SU-DHL-6 (cell line): ENCODE results near the gene RNASET2.

ENCODE experiments used
- H2AFZ ChIP-seq: fragments of 200-600 bp; sonication (generic); 2 replicates; pipeline ENCODE4 v1.6.1; 2014; ENCODE audit warnings: low read depth, mild to moderate bottlenecking, moderate library complexity, mixed read lengths, antibody characterized with exemption, low read length; ENCODE audit not compliant: severe bottlenecking
- H3F3A ChIP-seq: fragments of 200-600 bp; shearing (Covaris generic); 2 replicates; pipeline ENCODE4 v1.6.0; 2016; ENCODE audit warnings: antibody characterized with exemption, mild to moderate bottlenecking; ENCODE audit not compliant: insufficient read depth
- H3K27ac ChIP-seq: fragments of 200-600 bp; sonication (generic); 2 replicates; pipeline ENCODE4 v1.5.1; 2016; ENCODE audit warnings: low read depth, mild to moderate bottlenecking, low read length, moderate library complexity, mixed read lengths
- H3K27me3 ChIP-seq: fragments of 200-600 bp; sonication (generic), shearing (Covaris generic); 2 replicates; pipeline ENCODE4 v1.6.0; 2014; ENCODE audit warnings: mild to moderate bottlenecking, low read length
- H3K36me3 ChIP-seq: fragments of 200-600 bp; sonication (generic); 2 replicates; pipeline ENCODE4 v1.6.1; 2014; ENCODE audit warnings: mild to moderate bottlenecking, low read length, mixed read lengths
- H3K4me2 ChIP-seq: fragments of 300-600, 200-600 bp; shearing (Covaris generic), sonication (generic); 2 replicates; pipeline ENCODE4 v1.6.0; 2014; ENCODE audit warnings: low read length, low read depth, mild to moderate bottlenecking; ENCODE audit not compliant: poor library complexity, severe bottlenecking
- H3K4me3 ChIP-seq: fragments of 200-600 bp; sonication (generic); 2 replicates; pipeline ENCODE4 v1.5.1; 2014; ENCODE audit warnings: antibody characterized with exemption, low read length, mild to moderate bottlenecking, mixed read lengths; ENCODE audit not compliant: insufficient read depth, poor library complexity, severe bottlenecking
- H3K79me2 ChIP-seq: fragments of 200-600 bp; sonication (generic); 2 replicates; pipeline ENCODE4 v1.6.1; 2014; ENCODE audit warnings: mild to moderate bottlenecking, low read length, moderate library complexity; ENCODE audit not compliant: insufficient read depth
- H3K9ac ChIP-seq: fragments of 200-600 bp; sonication (generic); 2 replicates; pipeline ENCODE4 v1.7.0; 2014; ENCODE audit warnings: mild to moderate bottlenecking, low read length
- H3K9me2 ChIP-seq: fragments of 200-600 bp; sonication (generic); replicated peaks from 2 replicates; pipeline ENCODE4 v1.6.1; 2014; ENCODE audit warnings: low read length; ENCODE audit not compliant: insufficient read depth
- H3K9me3 ChIP-seq: fragments of 200-600 bp; sonication (generic); 2 replicates; pipeline ENCODE4 v1.6.1; 2014; ENCODE audit warnings: low read length, mixed read lengths; ENCODE audit not compliant: insufficient read depth
- H4K20me1 ChIP-seq: fragments of 200-600 bp; sonication (generic); 2 replicates; pipeline ENCODE4 v1.6.1; 2014; ENCODE audit warnings: low read depth, mild to moderate bottlenecking, antibody characterized with exemption, low read length, moderate library complexity, mixed read lengths
- EZH2phosphoT487 ChIP-seq: fragments of 200-600 bp; sonication (generic), shearing (Covaris generic); conservative IDR thresholded peaks from 2 replicates; pipeline ENCODE4 v1.6.1; 2018; ENCODE audit warnings: mild to moderate bottlenecking, antibody characterized with exemption, low read length, moderate library complexity, mixed read lengths
- TF ChIP-seq, protein P1 (sequence below): fragments of 200-600 bp; sonication (generic); IDR thresholded peaks from one replicate; pipeline ENCODE4 v1.5.1; 2017; ENCODE audit warnings: antibody characterized with exemption, mild to moderate bottlenecking, low read length, moderate library complexity; ENCODE audit not compliant: insufficient read depth, poor library complexity, severe bottlenecking

The RNASET2 gene, protein sequence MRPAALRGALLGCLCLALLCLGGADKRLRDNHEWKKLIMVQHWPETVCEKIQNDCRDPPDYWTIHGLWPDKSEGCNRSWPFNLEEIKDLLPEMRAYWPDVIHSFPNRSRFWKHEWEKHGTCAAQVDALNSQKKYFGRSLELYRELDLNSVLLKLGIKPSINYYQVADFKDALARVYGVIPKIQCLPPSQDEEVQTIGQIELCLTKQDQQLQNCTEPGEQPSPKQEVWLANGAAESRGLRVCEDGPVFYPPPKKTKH

DNA sequence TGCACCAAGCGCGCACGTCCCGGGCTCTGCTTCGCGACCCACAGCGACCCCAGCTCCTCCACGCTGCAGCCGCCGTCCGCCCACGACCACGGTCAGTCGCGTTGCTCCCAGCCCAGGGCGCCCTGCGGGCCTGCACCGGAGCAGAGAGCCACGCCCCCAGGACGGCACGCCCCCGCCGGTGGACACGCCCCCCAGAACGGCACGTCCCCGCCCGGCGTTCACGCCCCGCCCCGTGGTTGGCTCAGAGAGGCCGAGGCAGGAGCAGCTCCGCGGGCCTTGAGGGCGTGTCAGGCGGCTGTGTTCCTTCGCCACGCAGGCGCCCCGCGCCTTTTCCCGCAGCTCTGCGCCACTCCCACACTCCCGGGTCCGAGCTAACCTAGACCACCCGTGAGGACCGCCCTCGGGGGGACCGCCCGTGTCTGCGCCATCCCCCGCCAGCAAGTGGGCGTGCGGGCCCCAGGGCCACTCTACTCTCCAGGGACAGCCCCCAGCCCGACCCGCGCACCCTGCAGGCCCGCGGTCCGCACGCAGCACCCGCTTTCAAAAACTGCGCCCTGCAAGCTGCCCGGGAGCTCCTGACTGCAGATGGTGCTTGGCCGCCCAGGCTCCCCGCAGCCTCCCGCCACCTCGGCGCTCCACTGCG, at the start of gene RNASET2:
Gene RNASET2 (minus strand): TSS at position 107 of the 643 bp plus-strand sequence. CDS start 368 bp downstream, outside the sequence.
- no peaks in the 10 kb centered on the region for H3K9me2 ChIP-seq
- H3K36me3 ChIP-seq, result no peaks in the 10 kb centered on the region
- H3K9me3 ChIP-seq, result no peaks in the 10 kb centered on the region
- peak within 1 kb of the TSS; percentile 63 for H3K4me3 ChIP-seq
- peak within 1 kb of the TSS; percentile 61 for H3K9ac ChIP-seq
- no peaks in the 10 kb centered on the region for H3K79me2 ChIP-seq
- H2AFZ ChIP-seq, result peak within 1 kb of the TSS; percentile 64
- H4K20me1 ChIP-seq, result no peaks in the 10 kb centered on the region
- H3F3A ChIP-seq, result peaks cover 39% of the 10 kb centered on the region
- H3K27me3 ChIP-seq, result no peaks in the 10 kb centered on the region
- H3K27ac ChIP-seq, result peak within 1 kb of the TSS; percentile 91
- TF ChIP-seq EZH2phosphoT487, result no peak
- TF ChIP-seq, protein P1, sequence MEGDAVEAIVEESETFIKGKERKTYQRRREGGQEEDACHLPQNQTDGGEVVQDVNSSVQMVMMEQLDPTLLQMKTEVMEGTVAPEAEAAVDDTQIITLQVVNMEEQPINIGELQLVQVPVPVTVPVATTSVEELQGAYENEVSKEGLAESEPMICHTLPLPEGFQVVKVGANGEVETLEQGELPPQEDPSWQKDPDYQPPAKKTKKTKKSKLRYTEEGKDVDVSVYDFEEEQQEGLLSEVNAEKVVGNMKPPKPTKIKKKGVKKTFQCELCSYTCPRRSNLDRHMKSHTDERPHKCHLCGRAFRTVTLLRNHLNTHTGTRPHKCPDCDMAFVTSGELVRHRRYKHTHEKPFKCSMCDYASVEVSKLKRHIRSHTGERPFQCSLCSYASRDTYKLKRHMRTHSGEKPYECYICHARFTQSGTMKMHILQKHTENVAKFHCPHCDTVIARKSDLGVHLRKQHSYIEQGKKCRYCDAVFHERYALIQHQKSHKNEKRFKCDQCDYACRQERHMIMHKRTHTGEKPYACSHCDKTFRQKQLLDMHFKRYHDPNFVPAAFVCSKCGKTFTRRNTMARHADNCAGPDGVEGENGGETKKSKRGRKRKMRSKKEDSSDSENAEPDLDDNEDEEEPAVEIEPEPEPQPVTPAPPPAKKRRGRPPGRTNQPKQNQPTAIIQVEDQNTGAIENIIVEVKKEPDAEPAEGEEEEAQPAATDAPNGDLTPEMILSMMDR, result no peak
- peak within 1 kb of the TSS; percentile 65 for H3K4me2 ChIP-seq

DNA sequence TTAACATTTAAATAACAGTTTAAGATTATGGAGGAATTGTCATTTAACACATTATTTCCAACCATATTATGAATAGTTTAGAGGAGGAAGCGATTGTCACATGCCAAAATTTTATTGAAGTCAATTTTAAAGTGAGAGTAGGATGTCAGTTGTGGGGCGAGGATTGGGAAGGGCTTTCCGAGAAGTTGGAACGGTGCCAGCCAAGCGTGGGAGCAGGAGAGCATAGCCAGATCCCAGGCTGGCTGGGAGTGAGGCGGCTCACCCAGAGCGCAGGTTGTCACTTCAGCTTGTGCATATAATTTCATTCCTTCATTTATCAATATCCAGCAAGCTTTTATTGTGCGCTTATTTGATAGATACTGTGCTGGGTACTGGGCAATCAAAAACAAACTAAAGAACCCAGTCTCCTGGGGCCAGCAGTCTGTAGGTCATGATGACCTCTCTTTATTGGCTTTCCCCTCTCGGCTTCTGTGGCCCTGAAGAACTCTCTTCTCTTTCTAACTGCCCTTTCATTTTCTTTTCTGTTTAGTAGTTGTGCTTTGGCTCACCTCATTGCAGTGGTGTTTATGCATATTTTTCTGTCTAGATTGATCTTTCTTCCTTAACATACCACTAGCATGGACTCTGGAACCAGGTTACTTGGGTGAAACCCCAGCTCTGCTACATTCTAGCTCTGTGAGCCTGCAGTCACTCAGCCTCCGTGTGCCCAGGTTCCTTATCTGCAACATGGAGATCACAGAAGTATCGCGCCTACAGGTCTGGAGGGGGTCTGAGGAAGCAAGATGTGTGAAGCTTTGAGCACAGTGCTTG, 49.2 kb upstream of the RNASET2 start:
- H3K4me2 ChIP-seq, result no peak overlapping the region
- no peaks in the 10 kb centered on the region for H3K9me3 ChIP-seq
- no peaks in the 10 kb centered on the region for H3K27me3 ChIP-seq
- H3K36me3 ChIP-seq, result peaks cover 52% of the 10 kb centered on the region
- H3K9me2 ChIP-seq, result no peaks in the 10 kb centered on the region
- H3K4me3 ChIP-seq, result no peak overlapping the region
- no peak overlapping the region for H3K27ac ChIP-seq
- H3K9ac ChIP-seq, result no peak overlapping the region
- H3F3A ChIP-seq, result peaks cover 8% of the 10 kb centered on the region; the same call in 1 of the 2 replicates
- peaks cover 57% of the 10 kb centered on the region for H3K79me2 ChIP-seq
- TF ChIP-seq, protein P1, result no peak
- no peak for TF ChIP-seq EZH2phosphoT487
- H4K20me1 ChIP-seq, result peaks cover 9% of the 10 kb centered on the region; the same call in 1 of the 2 replicates
- H2AFZ ChIP-seq, result no peak overlapping the region

DNA sequence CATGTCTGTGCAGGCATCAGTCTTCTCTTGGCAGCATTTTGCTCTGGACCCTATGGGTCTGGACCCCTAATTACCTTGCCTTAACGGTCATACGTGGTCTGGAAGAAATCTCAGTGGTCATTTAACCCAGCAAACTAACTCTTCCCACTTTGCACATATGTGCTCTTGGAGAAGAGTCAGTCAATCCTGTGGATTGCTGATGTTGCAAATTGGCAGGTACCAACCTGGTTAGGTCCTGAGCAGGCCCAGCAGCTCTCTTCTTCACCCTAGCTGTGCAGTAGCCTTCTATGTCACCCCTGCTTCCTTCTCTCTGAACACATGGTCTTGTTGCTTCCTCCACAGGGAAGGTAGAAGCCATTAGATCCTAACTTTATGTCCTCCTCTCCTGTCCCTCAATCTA, 44.4 kb upstream of the RNASET2 start:
- peak overlapping the region; percentile 96 for H3K9ac ChIP-seq
- peak overlapping the region; percentile 100 for H3K4me2 ChIP-seq
- H3K27ac ChIP-seq, result no peak overlapping the region
- peaks cover 41% of the 10 kb centered on the region for H3K36me3 ChIP-seq
- peaks cover 13% of the 10 kb centered on the region; the same call in 1 of the 2 replicates for H4K20me1 ChIP-seq
- peaks cover 90% of the 10 kb centered on the region for H3K79me2 ChIP-seq
- TF ChIP-seq, protein P1, result no peak
- no peak for TF ChIP-seq EZH2phosphoT487
- H3K9me3 ChIP-seq, result no peaks in the 10 kb centered on the region
- H3K4me3 ChIP-seq, result peak overlapping the region; percentile 96
- no peak overlapping the region for H2AFZ ChIP-seq
- H3F3A ChIP-seq, result peaks cover 15% of the 10 kb centered on the region; the same call in 1 of the 2 replicates
- no peaks in the 10 kb centered on the region for H3K27me3 ChIP-seq
- H3K9me2 ChIP-seq, result no peaks in the 10 kb centered on the region
